ENCODE data around the gene PGPEP1. TPM values are rescaled to one million over a fixed set of nuclear protein-coding genes. Genes with fewer than 3 reads are reported as not detected.
A peak's percentile ranks its signal among the peaks of the same experiment; 100 is the strongest.

PGPEP1 gene
- total and polyA plus RNA-seq, 10 of the 15 experiments (the other 5 are each of a cell fraction or from before 2014, with no cell fraction given): 13.8 to 39.4 (median 17.0) TPM

GRCh38 chr19:18291590-18292461 is 48.6 kb upstream of the PGPEP1 start (continued):
- no peak for TF ChIP-seq BCLAF1 (IDR thresholded peaks at IDR 0.05)
- no peak; the same call in 1 of the 2 replicates for TF ChIP-seq GABPA (IDR thresholded peaks at IDR 0.05; ENCODE audit: low read depth)
- TF ChIP-seq CBX5 (IDR thresholded peaks at IDR 0.05; ENCODE audit: low read depth): peak; percentile 38; the same call in 1 of the 2 replicates
- TF ChIP-seq RCOR1 (conservative IDR thresholded peaks at IDR 0.05; ENCODE audit: low read depth, low read length): 0 out of 2 replicates have a peak, but pooled peaks have one; percentile 58
- TF ChIP-seq SKIL (IDR thresholded peaks at IDR 0.05; ENCODE audit: low read depth, poor library complexity, severe bottlenecking): peak; percentile 32
- TF ChIP-seq ATF2 (IDR thresholded peaks at IDR 0.05; ENCODE audit: low read length): no peak
- TF ChIP-seq POLR2AphosphoS5 (IDR thresholded peaks at IDR 0.05; ENCODE audit: low read length): peak; percentile 52; the same call in 1 of the 2 replicates
- TF ChIP-seq ZNF217 (IDR thresholded peaks at IDR 0.05): peak; percentile 73; the same call in 1 of the 2 replicates
- peak; percentile 58; the same call in 1 of the 2 replicates for TF ChIP-seq TAF1 (IDR thresholded peaks at IDR 0.05; ENCODE audit: borderline replicate concordance, low read depth, low read length)
- no peak for TF ChIP-seq KDM1A (IDR thresholded peaks at IDR 0.05; ENCODE audit: borderline replicate concordance)
- peak; percentile 94 for TF ChIP-seq EED (IDR thresholded peaks at IDR 0.05; ENCODE audit: low read depth)
- TF ChIP-seq SMARCA5 (IDR thresholded peaks at IDR 0.05): no peak; the same call in 1 of the 2 replicates
- no peak for TF ChIP-seq JUNB (IDR thresholded peaks at IDR 0.05)
- no peak; the same call in 1 of the 2 replicates for TF ChIP-seq REST (IDR thresholded peaks at IDR 0.05; ENCODE audit: low read depth, low read length)
- no peak for TF ChIP-seq USF1 (IDR thresholded peaks at IDR 0.05; ENCODE audit: borderline replicate concordance, extremely low read length, insufficient read depth, low read depth, low read length)
- TF ChIP-seq MTA3 (IDR thresholded peaks at IDR 0.05; ENCODE audit: borderline replicate concordance, low read length): peak; percentile 69; the same call in 1 of the 2 replicates
